Mesendoderm (in vitro differentiated cells): ENCODE measurements around the gene CROCC.
A peak's percentile ranks its signal among the peaks of the same experiment; 100 is the strongest.
"Not testable (repeated sequence)": the region's sequence is repeated elsewhere in the genome, so short reads cannot be mapped to it uniquely, and the experiment has no call there.

ENCODE experiments used
- DNase-seq: peaks from one replicate; pipeline ENCODE4 v3.0.0; 2013
- H2AK5ac ChIP-seq: 2 replicates; pipeline ENCODE4 v1.6.1; 2013; ENCODE audit warnings: low read length, inconsistent platforms
- H2BK120ac ChIP-seq: 2 replicates; pipeline ENCODE4 v1.6.1; 2013; ENCODE audit warnings: low read depth, mild to moderate bottlenecking, low read length, moderate library complexity, mixed read lengths
- H2BK15ac ChIP-seq: replicated peaks from 2 replicates; pipeline ENCODE4 v1.6.1; 2013; ENCODE audit warnings: low read depth, mild to moderate bottlenecking, moderate library complexity
- H2BK5ac ChIP-seq: 2 replicates; pipeline ENCODE4 v1.6.1; 2013; ENCODE audit warnings: low read length, inconsistent platforms
- H3K18ac ChIP-seq: 2 replicates; pipeline ENCODE4 v1.6.1; 2013; ENCODE audit warnings: mild to moderate bottlenecking, low read length, mixed read lengths
- H3K23ac ChIP-seq: one replicate; pipeline ENCODE4 v1.6.1; 2013; ENCODE audit warnings: low read length
- H3K27ac ChIP-seq: 2 replicates; pipeline ENCODE4 v1.5.1; 2013; ENCODE audit warnings: low read depth, mild to moderate bottlenecking, inconsistent platforms, low read length, moderate library complexity
- H3K27me3 ChIP-seq: 2 replicates; pipeline ENCODE4 v1.6.1; 2013; ENCODE audit warnings: low read length, control low read depth, mild to moderate bottlenecking, inconsistent platforms; ENCODE audit not compliant: insufficient read depth, poor library complexity
- H3K36me3 ChIP-seq: 2 replicates; pipeline ENCODE4 v1.6.1; 2013; ENCODE audit warnings: low read length, inconsistent platforms; ENCODE audit not compliant: control insufficient read depth, insufficient read depth
- H3K4ac ChIP-seq: one replicate; pipeline ENCODE4 v1.6.1; 2013; ENCODE audit warnings: low read depth, mild to moderate bottlenecking, low read length, moderate library complexity
- H3K4me1 ChIP-seq: 2 replicates; pipeline ENCODE4 v1.6.1; 2013; ENCODE audit warnings: low read depth, low read length, inconsistent platforms; ENCODE audit not compliant: control insufficient read depth
- H3K4me2 ChIP-seq: 2 replicates; pipeline ENCODE4 v1.6.1; 2013; ENCODE audit warnings: low read length
- H3K4me3 ChIP-seq: 2 replicates; pipeline ENCODE4 v1.5.1; 2013; ENCODE audit warnings: mild to moderate bottlenecking, low read length
- H3K56ac ChIP-seq: one replicate; pipeline ENCODE4 v1.6.1; 2013; ENCODE audit warnings: low read length
- H3K79me1 ChIP-seq: 2 replicates; pipeline ENCODE4 v1.6.1; 2013; ENCODE audit warnings: low read length, inconsistent platforms
- H3K79me2 ChIP-seq: 2 replicates; pipeline ENCODE4 v1.6.1; 2013; ENCODE audit warnings: mild to moderate bottlenecking, low read length; ENCODE audit not compliant: control insufficient read depth, insufficient read depth
- H3K9ac ChIP-seq: 2 replicates; pipeline ENCODE4 v1.6.1; 2013; ENCODE audit warnings: low read length, inconsistent platforms
- H4K5ac ChIP-seq: one replicate; pipeline ENCODE4 v1.6.1; 2013; ENCODE audit warnings: low read length
- H4K8ac ChIP-seq: one replicate; pipeline ENCODE4 v1.6.1; 2013; ENCODE audit warnings: low read depth, mild to moderate bottlenecking, control low read depth, low read length, moderate library complexity
- WGBS: extraction: QIAGEN DNeasy Blood & Tissue Kit; methylation state at CpG from one replicate; pipeline ENCODE4 v1.1.7; 2013; ENCODE audit warnings: low lambda C conversion rate, missing lambda C conversion rate; ENCODE audit not compliant: insufficient coverage; ENCODE audit errors: extremely low coverage; 5-methylcytosine and 5-hydroxymethylcytosine counted together

The CROCC gene

DNA sequence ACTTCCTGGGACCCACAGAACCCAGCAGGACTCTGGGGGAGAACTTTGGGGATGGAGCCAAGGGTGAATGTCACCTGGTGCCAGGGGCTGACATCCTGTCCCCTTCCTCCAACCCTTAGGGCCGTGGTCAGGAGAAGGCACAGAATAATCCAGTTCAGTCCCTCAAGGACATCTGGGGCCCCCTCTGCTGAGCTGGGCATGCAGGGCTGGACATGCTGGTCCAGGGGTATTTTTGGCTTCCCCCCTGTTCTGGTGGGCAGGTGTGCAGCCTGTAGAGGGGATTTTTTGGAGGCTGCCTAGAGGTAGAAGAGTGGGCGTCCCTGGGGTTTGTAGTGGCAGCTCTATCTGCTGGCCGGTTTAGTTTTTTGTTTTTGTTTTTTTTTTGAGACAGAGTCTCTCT is 3.4 kb upstream of the CROCC start:
- Histone ChIP-seq H3K56ac (no peak overlapping the region), H3K4ac (no peak overlapping the region), H3K36me3 (no peaks in the 10 kb centered on the region), H4K5ac (no peak overlapping the region), H3K23ac (no peak overlapping the region), H3K4me1 (no peaks in the 10 kb centered on the region), H3K79me2 (peaks cover 5% of the 10 kb centered on the region), H2BK15ac (no peak overlapping the region), H3K27me3 (no peaks in the 10 kb centered on the region), H3K18ac (no peak overlapping the region), H3K4me3 (no peak overlapping the region), H2BK120ac (no peak overlapping the region), H3K9ac (no peak overlapping the region), H3K27ac (no peak overlapping the region), H2AK5ac (no peak overlapping the region), H4K8ac (no peak overlapping the region), H3K79me1 (peaks cover 3% of the 10 kb centered on the region), H2BK5ac (no peak overlapping the region), H3K4me2 (no peak overlapping the region)
- WGBS: no CpG with 5 or more reads among the region's 3 CpGs
- no peak for DNase-seq

DNA sequence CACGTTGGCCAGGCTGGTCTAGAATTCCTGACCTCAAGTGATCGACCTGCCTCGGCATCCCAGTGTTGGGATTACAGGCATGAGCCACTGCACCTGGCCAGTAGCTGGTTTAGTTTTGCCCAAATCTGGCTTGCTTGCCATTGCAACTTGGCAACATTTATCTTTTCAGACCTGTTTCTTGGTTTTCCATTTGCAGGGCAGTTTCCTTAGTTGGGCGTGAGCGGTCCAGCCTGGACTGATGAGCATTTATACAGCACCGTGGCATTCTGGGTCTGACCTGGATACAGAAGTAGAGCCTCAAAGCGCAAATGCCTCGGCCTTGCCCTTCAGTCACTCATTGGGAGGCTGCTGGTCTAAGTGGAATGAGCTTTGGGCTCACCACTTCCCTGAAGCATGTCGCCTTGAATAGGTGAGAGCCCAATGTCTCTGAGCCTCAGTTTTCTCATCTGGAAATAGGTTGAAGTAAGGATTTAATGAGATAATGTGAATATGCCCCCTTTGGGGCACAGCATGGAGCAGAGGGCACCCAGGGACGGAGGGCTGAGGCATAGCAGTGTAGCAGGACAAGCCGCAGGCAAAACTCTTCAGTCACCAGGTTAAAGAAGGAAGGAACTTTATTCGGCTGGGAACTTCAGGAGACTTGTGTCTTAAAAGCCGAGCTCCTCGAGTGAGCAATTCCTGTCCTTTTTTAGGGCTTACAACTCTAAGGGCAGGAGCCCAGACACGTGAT is 2.6 kb upstream of the CROCC start:
- H3K27ac ChIP-seq, H3K9ac ChIP-seq, H3K79me2 ChIP-seq, H3K4me2 ChIP-seq, H3K23ac ChIP-seq, H3K36me3 ChIP-seq, H3K4me1 ChIP-seq, H2BK15ac ChIP-seq, H3K27me3 ChIP-seq, H4K5ac ChIP-seq, H4K8ac ChIP-seq, H2BK5ac ChIP-seq, H2AK5ac ChIP-seq, H3K4me3 ChIP-seq, H3K18ac ChIP-seq, H3K4ac ChIP-seq, H3K56ac ChIP-seq, H2BK120ac ChIP-seq, H3K79me1 ChIP-seq, DNase-seq: not testable (repeated sequence)
- WGBS: no CpG with 5 or more reads among the region's 15 CpGs

DNA sequence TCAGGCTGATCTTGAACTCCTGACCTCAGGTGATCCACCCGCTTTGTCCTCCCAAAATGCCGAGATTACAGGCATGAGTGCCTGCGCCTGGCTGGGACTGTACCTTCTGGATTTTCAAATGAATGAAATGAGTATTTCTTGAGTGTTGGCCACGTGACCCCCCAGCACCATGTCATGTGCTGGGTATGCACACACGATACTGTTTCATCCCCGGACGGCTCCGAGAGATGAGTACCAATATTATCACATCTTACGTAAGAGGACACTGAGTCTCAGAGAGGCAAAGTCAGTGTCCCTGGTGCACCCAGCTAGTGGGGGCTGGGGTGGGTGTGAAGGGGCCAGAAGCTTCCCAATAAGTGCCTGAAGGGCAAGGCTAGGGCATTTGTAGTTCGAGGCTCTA is 780 bp upstream of the CROCC start:
- no peak overlapping the region for H2AK5ac ChIP-seq
- peak overlapping the region; percentile 88 for H3K56ac ChIP-seq
- no peak overlapping the region for H4K8ac ChIP-seq
- H3K4me3 ChIP-seq: no peak overlapping the region
- H3K4ac ChIP-seq: no peak overlapping the region
- WGBS: no CpG with 5 or more reads among the region's 10 CpGs
- no peak overlapping the region for H4K5ac ChIP-seq
- H3K4me1 ChIP-seq: no peaks in the 10 kb centered on the region
- H3K4me2 ChIP-seq: no peak overlapping the region
- no peak for DNase-seq
- H3K18ac ChIP-seq: no peak overlapping the region
- no peak overlapping the region for H2BK5ac ChIP-seq
- no peak overlapping the region for H3K23ac ChIP-seq
- no peak overlapping the region for H2BK15ac ChIP-seq
- no peaks in the 10 kb centered on the region for H3K36me3 ChIP-seq
- H3K9ac ChIP-seq: no peak overlapping the region
- no peak overlapping the region for H3K27ac ChIP-seq
- no peaks in the 10 kb centered on the region for H3K27me3 ChIP-seq
- H2BK120ac ChIP-seq: no peak overlapping the region
- H3K79me2 ChIP-seq: peaks cover 5% of the 10 kb centered on the region
- peaks cover 3% of the 10 kb centered on the region for H3K79me1 ChIP-seq

DNA sequence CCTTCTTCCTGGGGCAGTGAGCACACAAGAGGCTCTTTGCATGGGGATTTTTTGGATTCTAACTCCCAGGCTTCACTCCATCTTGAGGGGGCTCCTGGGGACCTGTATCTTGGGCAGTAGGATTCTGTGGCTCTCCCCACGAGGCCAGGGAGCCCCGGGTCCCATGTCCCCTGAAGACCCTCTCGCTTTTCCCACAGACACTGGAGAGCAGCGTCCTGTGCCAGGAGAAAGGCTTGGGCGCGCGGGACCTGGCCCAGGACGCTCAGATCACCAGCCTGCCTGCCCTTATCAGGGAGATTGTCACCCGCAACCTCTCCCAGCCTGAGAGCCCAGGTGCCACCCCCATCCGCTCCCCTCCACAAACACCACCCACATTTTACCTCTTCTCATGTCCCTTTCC is 735 bp downstream of the CROCC start:
- no peak overlapping the region for H2AK5ac ChIP-seq
- no peaks in the 10 kb centered on the region for H3K36me3 ChIP-seq
- no peak overlapping the region for H4K5ac ChIP-seq
- H2BK5ac ChIP-seq: no peak overlapping the region
- no CpG with 5 or more reads among the region's 10 CpGs for WGBS
- H3K9ac ChIP-seq: peak overlapping the region; percentile 64
- DNase-seq: no peak
- no peaks in the 10 kb centered on the region for H3K4me1 ChIP-seq
- H3K27ac ChIP-seq: no peak overlapping the region
- no peak overlapping the region for H4K8ac ChIP-seq
- no peak overlapping the region for H3K18ac ChIP-seq
- no peak overlapping the region for H3K4me3 ChIP-seq
- H3K4ac ChIP-seq: no peak overlapping the region
- peaks cover 3% of the 10 kb centered on the region for H3K79me1 ChIP-seq
- H3K56ac ChIP-seq: peak overlapping the region; percentile 15
- H3K4me2 ChIP-seq: no peak overlapping the region
- H2BK120ac ChIP-seq: no peak overlapping the region
- H3K79me2 ChIP-seq: peaks cover 5% of the 10 kb centered on the region
- no peak overlapping the region for H2BK15ac ChIP-seq
- H3K27me3 ChIP-seq: no peaks in the 10 kb centered on the region
- no peak overlapping the region for H3K23ac ChIP-seq

DNA sequence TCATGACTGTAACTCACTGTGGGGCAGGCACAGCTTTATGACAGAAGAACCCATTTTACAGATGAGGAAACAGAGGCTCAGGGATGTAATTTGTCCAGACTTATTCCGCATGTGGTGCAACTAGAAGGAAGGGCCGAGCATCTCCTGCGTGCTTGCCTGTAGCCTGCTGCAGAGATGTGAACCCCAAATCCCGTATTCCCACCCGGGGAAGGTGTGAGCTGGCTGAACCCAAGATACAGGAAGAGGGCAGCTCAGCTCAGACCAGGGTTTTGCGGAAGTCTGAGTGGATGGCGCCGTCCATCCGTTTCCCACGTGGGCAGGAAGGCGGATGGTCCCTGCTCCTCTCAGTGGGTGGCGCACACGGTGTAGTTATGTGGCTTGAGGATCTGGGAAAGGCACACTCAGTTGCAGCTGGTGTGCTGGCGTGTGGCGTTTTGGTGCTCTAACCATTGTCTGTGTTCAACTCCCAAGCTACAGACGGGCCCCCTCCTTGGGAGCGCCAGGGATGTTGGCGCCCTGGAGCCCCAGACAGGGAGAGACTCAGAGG is 1.2 kb downstream of the CROCC start:
- Histone ChIP-seq H3K79me2 (peaks cover 5% of the 10 kb centered on the region), H2BK5ac (no peak overlapping the region), H3K4ac (no peak overlapping the region), H2AK5ac (no peak overlapping the region), H2BK120ac (no peak overlapping the region), H4K8ac (no peak overlapping the region), H4K5ac (no peak overlapping the region), H3K36me3 (no peaks in the 10 kb centered on the region), H3K79me1 (peaks cover 3% of the 10 kb centered on the region), H3K18ac (no peak overlapping the region), H3K27me3 (no peaks in the 10 kb centered on the region), H2BK15ac (no peak overlapping the region), H3K56ac (no peak overlapping the region), H3K4me3 (no peak overlapping the region), H3K27ac (no peak overlapping the region), H3K9ac (no peak overlapping the region), H3K23ac (no peak overlapping the region), H3K4me1 (no peaks in the 10 kb centered on the region), H3K4me2 (no peak overlapping the region)
- no peak for DNase-seq
- no CpG with 5 or more reads among the region's 18 CpGs for WGBS
